HEK293 (cell line): Measurements from ENCODE around the gene GNAZ.

Source experiments
- BCL11B ChIP-seq: fragments of 450-650 bp; formaldehyde crosslinking; IDR thresholded peaks from 2 replicates; pipeline ENCODE4 v1.5.1; 2016; ENCODE audit warnings: low read depth, missing biosample characterization, missing genetic modification characterization
- CTCF ChIP-seq: fragments of 450-650 bp; formaldehyde crosslinking; IDR thresholded peaks from 2 replicates; pipeline ENCODE4 v1.5.1; 2016; ENCODE audit warnings: missing biosample characterization, missing genetic modification characterization
- SP2 ChIP-seq: fragments of 450-650 bp; formaldehyde crosslinking; IDR thresholded peaks from 2 replicates; pipeline ENCODE4 v1.5.1; 2016; ENCODE audit warnings: missing biosample characterization, missing genetic modification characterization
- TRIM28 ChIP-seq: IDR thresholded peaks from 2 replicates; pipeline ENCODE4 v1.6.1; 2011; ENCODE audit warnings: low read length, control low read depth, borderline replicate concordance
- YY1 ChIP-seq: fragments of 450-650 bp; formaldehyde crosslinking; IDR thresholded peaks from 2 replicates; pipeline ENCODE4 v1.5.1; 2018; ENCODE audit warnings: missing biosample characterization, missing genetic modification characterization
- ZBTB21 ChIP-seq: fragments of 450-650 bp; formaldehyde crosslinking; IDR thresholded peaks from 2 replicates; pipeline ENCODE4 v1.5.1; 2017; ENCODE audit warnings: missing biosample characterization, missing genetic modification characterization
- ZNF112 ChIP-seq: fragments of 450-650 bp; formaldehyde crosslinking; IDR thresholded peaks from 2 replicates; pipeline ENCODE4 v1.5.0; 2017; ENCODE audit warnings: missing biosample characterization, missing genetic modification characterization
- ZNF175 ChIP-seq: fragments of 450-650 bp; formaldehyde crosslinking; IDR thresholded peaks from 2 replicates; pipeline ENCODE4 v1.5.1; 2016; ENCODE audit warnings: missing biosample characterization, missing genetic modification characterization
- ZNF23 ChIP-seq: fragments of 450-650 bp; formaldehyde crosslinking; IDR thresholded peaks from 2 replicates; pipeline ENCODE4 v1.5.1; 2016; ENCODE audit warnings: missing biosample characterization, missing genetic modification characterization, borderline replicate concordance
- ZNF521 ChIP-seq: fragments of 450-650 bp; formaldehyde crosslinking; IDR thresholded peaks from 2 replicates; pipeline ENCODE4 v1.5.1; 2017; ENCODE audit warnings: missing biosample characterization, mild to moderate bottlenecking, missing genetic modification characterization
- ZNF837 ChIP-seq: fragments of 450-650 bp; formaldehyde crosslinking; IDR thresholded peaks from 2 replicates; pipeline ENCODE4 v1.5.1; 2016; ENCODE audit warnings: missing biosample characterization, missing genetic modification characterization
- TF ChIP-seq, protein P1 (sequence below): fragments of 450-650 bp; formaldehyde crosslinking; IDR thresholded peaks from 2 replicates; pipeline ENCODE4 v1.5.1; 2016; ENCODE audit warnings: missing biosample characterization, missing genetic modification characterization

GRCh38 chr22:23084453-23085350 lies 14.4 kb downstream of the GNAZ start:
- TF ChIP-seq SP2 (no peak), ZNF521 (tag by site-specific recombination) (no peak), CTCF (tag by site-specific recombination) (no peak), TRIM28 (no peak), ZNF23 (tag by site-specific recombination) (no peak), ZNF112 (tag by site-specific recombination) (no peak), YY1 (tag by site-specific recombination) (no peak), ZNF837 (no peak), ZBTB21 (tag by site-specific recombination) (no peak), ZNF175 (tag by site-specific recombination) (no peak), BCL11B (tag by site-specific recombination) (no peak)
- TF ChIP-seq, protein P1, sequence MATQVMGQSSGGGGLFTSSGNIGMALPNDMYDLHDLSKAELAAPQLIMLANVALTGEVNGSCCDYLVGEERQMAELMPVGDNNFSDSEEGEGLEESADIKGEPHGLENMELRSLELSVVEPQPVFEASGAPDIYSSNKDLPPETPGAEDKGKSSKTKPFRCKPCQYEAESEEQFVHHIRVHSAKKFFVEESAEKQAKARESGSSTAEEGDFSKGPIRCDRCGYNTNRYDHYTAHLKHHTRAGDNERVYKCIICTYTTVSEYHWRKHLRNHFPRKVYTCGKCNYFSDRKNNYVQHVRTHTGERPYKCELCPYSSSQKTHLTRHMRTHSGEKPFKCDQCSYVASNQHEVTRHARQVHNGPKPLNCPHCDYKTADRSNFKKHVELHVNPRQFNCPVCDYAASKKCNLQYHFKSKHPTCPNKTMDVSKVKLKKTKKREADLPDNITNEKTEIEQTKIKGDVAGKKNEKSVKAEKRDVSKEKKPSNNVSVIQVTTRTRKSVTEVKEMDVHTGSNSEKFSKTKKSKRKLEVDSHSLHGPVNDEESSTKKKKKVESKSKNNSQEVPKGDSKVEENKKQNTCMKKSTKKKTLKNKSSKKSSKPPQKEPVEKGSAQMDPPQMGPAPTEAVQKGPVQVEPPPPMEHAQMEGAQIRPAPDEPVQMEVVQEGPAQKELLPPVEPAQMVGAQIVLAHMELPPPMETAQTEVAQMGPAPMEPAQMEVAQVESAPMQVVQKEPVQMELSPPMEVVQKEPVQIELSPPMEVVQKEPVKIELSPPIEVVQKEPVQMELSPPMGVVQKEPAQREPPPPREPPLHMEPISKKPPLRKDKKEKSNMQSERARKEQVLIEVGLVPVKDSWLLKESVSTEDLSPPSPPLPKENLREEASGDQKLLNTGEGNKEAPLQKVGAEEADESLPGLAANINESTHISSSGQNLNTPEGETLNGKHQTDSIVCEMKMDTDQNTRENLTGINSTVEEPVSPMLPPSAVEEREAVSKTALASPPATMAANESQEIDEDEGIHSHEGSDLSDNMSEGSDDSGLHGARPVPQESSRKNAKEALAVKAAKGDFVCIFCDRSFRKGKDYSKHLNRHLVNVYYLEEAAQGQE = no peak
